Measurements from ENCODE around the gene SLC22A15.

GRCh38 chr1:116096013-116096618 is 119.8 kb downstream of the SLC22A15 start:
- TF ChIP-seq CTCF (IDR thresholded peaks at IDR 0.05) (no peak), POLR2A (IDR thresholded peaks at IDR 0.05) (no peak), EP300 (IDR thresholded peaks at IDR 0.05) (no peak), POLR2AphosphoS5 (IDR thresholded peaks at IDR 0.05) (no peak)

Data from suprapubic skin (tissue), 4 donors.